HG03159 (cell line): Measurements from ENCODE around the gene CD163L1.

Experiments used
- ATAC-seq: cut with Tn5 transposase; IDR thresholded peaks from one replicate; pipeline ENCODE4 v1.9.1; 2021; ENCODE audit warnings: mild to moderate bottlenecking, moderate library complexity; ENCODE audit not compliant: unreplicated experiment

The CD163L1 gene

DNA sequence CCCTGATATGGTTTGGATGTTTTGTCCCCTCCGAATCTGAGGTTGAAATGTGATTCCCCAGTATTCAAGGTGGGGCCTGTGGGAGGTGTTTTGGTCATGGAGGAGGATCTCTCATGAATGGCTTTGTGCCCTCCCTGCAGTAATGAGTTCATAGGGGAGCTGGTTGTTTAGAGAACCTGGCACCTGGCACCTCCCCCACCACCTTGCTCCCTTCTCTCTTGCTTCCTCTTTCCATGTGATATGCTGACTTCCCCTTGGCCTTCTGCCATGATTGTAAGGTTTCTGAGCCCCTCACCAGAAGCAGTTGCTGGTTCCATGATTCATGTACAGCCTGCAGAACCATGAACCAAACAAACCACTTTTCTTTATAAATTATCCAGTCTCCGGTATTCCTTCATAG lies 32.6 kb downstream of the CD163L1 start:
- ATAC-seq = no peak

DNA sequence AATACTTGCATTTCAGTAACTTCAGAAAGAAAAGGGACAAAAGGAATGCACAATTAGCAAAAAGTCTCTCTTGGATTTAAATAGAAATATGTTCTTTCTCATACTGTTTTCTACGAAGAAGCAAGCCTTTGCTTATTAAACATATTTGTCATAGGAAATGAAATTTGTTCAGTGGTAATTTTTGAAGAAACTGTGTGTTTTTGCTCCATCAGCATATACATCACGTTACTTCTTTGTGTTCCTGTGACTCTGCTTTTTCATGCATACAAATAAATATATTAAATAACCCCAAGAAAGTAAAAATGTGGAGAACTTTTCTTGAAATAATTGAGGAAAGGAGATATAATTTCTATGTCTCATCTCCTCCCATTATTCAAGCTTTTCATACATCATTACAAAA lies 39.7 kb downstream of the CD163L1 start:
- no peak for ATAC-seq

DNA sequence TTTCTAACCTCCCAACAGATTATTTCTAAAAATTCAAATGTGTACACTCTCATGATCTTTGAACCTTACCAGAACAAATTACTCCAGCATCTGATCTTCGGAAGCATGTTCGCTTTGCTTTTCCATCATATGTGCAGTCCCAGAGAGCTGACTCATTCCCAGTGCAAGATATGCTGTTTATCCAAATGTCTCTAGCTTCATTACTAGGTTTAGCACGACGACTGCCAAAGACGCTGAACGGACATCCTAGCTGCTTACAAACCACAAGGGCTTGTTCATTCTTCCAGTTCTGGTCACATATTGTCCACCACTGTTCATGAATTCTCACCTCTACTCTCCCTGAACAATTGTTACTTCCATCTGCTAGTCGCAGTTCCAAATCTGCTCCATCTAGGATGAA lies 40.5 kb downstream of the CD163L1 start:
- no peak for ATAC-seq

DNA sequence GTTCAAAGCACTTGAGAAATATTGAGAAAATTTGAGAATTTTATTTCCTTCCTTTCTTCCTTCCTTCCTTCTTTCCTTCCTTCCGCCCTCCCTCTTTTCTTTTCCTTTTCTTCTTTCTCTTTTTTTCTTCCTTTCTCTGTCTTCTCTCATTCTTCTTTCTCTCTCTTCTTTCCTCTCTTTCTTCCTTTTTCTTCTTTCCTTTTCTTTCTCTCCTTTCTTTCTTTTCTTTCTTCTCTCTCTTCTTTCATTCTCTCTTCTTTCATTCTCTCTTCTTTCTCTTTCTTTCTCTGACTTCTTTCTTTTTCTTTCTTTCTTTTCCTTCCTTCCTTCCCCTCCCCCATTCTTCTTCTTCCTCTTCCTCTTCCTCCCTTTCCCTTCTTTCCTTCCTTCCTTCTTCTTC lies 44.9 kb downstream of the CD163L1 start:
- ATAC-seq = no peak

DNA sequence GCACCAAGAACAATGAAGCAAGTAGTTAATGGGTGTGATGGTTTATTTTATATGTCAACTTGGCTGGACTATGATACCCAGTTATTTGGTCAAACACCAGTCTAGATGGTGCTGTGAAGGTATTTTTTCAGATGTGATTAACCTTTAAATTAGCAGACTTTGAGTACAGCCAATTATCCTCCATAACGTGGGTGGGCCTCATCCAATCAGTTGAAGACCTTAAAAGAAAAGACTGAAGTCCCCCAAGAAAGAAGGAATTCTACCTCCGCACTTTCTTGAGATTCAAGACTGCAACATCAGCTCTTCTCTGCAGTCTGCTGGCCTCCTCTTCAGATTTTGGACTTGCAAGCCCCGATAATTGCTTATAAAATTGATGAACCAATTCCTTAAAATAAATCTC lies 47.5 kb downstream of the CD163L1 start:
- no peak for ATAC-seq

DNA sequence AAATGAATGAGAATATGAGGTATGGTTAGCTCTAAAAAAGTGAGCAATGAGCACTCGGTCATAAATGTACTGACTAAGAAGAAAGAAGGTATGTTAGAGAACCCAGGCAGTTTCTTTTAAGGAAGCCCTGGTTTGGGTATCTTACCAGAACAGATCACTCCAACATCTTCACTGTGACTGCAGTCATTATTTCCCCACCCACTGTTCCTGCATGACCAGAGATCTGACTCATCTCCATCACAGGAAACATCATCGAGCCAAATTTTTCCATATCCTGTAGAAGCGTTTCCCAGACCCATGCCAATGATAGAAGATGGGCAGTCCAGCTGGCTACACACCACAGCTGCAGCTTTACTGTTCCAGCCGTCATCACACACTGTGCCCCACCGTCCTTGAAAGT lies 48.0 kb downstream of the CD163L1 start:
- ATAC-seq = no peak

DNA sequence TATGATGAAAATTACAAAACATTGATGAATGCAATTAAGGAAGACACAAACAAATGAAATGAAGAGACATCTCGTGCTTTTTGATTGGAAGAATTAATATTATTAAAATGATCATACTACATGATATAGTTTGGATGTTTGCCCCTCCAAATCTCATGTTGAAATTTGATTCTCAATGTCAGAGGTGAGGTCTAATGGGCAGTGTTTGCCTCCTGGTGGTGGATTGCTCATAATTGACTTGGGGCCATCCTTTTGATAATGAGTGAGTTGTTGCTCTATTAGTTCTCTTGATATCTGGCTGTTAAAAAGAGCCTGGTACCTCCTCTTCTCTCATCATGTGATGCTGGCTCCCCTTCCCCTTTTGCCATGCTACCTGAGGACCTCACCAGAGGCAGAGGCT lies 56.7 kb downstream of the CD163L1 start:
- no peak for ATAC-seq

DNA sequence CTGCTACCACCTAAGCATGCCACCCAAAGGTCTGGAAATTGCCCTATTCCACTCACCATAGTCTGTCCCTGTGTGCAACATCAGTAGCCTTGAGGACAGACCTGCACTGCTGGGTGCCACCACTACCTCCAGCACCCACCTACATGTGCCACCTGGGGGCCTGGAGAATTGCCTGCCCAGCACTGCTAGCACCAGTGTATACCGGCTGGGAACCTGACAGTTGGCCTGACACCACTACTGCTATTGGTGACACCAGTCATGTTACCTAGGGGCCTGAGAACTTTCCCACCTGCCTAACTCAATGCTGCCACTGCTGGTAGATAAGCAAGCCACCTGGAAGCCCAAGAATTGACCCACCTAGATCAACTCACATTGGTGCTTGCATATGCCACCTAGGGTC lies 60.8 kb downstream of the CD163L1 start:
- no peak for ATAC-seq

DNA sequence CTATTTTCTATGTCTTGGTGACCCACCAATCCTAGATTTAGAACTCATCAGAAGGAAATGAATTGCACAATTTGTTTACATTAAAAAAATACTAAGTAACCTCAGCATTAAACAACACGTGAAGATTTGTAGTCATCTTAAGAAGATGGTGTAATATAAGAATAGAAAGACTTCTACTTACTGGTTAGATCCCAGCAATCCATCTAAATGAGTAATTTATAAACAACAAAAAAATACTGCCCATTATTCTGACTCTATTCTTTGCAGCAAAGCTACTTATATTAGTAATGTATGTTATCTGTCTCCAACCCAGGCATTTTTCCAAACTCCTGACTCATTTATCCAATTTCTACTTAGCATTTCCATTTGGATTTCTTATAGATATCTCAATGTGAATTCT lies 67.8 kb downstream of the CD163L1 start:
- ATAC-seq = no peak

DNA sequence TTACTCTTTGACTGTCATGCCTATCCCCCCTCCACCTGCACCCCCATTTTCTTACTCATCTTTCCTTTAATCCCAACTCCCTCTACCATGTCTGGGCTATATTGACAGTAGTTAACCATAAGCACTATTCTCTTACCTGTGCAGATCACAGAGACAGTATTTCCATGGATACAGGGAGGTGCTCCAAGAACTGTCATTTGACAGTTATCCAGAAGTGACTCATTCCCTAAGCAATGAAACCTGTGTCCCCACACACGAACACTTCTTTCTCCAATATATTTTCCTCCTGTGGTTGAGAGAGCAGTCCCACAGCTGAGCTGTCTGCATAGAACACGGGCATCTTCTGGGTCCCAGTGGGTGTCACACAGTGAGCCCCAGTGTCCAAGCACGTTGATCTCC lies 68.8 kb downstream of the CD163L1 start:
- no peak for ATAC-seq

DNA sequence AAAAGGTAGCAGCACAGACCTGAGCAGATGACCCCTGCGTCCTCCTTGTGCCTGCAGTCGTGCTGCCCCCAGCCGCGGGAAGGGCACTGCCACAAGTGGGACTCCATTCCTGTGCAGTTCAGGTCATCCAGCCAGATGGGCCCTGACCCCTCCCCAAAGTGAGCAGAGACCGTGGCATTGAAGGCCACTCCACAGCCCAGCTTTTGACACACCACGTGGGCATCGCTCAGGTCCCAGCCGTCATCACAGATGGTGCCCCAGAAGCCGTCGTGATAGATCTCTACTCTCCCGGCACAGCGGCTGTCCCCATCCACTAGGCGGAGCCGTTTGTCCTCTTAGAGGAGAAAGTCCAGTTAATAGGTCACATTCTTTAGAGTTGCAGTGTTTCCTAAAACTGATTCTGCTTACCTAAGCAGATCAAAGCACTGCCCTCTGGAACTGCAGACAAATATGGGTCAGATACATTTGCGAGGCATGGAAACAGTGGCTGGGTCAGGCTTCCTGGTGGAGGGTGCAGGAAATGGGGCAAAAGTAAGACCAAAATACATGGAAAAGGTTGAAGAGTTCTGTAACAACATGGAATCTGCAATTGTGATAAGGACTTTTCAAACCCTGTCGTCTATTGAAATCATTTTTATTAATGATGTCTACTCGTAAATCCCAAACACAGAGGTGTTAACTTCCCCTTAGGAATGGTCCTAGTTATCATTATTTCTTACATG lies 69.4 kb downstream of the CD163L1 start:
- ATAC-seq = no peak

DNA sequence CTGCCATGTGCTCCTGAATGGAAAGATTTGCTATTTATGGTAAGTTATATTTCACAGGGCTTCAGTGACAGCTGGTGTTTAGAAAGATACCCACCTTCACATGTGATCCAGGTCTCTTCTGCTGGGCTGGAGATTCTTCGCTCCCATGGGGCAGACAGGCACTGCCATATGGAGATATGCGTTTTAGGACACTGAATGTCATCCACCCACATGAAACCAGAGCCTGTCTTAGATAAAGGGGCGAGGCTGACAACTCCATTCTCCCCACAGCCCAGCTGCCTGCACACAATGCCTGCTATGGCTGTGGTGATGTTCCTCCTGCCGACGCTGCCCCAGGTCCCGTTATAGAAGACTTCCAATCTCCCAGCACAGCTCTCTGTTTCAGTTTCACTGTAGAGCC lies 70.7 kb downstream of the CD163L1 start:
- ATAC-seq = no peak

DNA sequence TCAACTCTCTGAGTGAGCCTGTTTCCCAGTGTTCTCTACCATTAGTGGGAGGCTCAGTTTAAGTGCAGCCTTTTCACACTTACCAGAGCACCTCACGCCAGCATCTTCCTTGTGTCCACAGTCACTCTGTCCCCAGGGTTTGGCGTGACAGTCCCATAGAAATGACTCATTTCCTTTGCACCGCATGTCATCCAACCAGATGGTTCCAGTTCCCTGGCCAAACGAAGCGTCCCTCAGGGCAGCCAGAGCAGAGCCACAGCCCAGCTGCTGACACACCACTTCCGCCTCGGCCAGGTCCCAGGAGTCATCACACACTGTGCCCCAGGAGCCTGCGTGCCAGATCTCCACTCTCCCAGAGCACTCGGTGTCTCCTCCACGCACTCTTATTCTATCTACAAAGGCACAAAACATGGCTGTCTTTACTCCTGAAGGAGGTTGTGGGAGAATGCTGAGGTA lies 74.7 kb downstream of the CD163L1 start:
- ATAC-seq = no peak

DNA sequence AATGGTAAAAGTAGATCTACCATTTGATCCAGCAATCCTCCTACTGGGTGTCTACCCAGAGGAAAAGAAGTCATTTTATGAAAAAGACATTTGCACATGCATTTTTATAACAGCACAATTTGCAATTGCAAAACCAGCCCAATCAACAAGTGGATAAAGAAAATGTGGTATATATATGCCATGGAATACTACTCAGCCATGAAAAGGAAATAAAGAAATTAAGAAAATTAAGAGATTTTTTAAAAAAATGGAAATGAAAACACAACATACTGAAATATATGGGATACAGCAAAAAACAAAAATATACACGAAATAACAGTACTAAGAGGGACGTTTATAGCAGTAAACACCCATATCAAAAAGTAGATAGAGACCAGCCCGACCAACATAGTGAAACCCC lies 81.2 kb downstream of the CD163L1 start:
- no peak for ATAC-seq

DNA sequence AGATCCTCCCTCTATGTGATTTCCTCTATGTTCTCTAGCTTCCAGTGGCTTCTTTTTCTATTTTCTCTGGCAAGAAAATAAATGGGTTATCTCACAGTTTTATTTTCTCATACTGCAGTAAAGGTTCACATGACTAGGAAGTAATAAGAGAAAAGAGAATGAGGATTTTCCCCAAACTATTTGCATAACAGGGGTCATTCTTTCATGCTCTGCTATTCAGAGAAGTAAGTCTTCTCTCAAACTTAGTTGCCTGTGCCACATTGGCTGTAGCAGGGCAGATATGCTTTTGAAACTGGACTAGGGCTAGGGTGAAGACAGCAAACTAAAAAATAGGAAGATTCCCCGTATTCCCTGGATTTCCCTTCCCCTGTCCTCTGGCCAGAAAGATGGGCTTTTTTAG lies 82.7 kb downstream of the CD163L1 start:
- ATAC-seq = no peak

DNA sequence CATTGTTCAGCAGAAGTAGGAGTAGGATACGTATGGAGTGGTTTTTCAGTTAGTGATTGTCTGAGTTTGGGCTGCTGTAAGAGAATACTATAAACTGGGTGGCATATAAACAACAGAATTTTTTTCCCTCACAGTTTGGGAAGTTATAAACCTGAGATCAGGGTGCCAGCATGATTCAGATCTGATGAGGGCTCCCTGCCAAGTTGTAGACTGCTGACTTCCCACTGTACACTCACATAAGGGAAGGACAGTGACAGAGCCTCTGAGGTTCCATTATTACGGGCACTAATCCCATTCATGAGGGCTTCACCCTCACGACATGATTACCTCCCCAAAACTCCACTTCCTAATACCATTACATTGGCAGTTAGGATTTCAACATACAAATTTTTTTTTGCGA lies 89.4 kb downstream of the CD163L1 start:
- no peak for ATAC-seq

DNA sequence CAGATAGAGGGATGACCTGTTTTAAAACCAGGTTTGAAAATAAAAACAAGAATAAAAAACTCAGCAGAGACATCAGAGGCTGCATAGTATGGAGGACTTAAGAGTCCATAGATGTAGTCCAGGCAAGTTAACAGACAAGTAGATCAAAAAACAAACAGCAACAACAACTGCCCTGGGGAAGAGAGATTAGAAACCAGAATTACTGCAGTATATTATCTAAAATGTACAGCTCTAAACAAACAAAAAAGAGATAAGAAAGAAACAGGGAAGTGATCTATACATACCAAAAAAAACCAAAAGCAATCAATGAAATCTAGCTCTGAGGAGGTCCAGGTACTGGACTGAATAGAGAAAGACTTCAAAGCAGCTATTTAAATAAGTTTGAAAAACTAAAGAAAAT lies 91.3 kb downstream of the CD163L1 start:
- no peak for ATAC-seq

DNA sequence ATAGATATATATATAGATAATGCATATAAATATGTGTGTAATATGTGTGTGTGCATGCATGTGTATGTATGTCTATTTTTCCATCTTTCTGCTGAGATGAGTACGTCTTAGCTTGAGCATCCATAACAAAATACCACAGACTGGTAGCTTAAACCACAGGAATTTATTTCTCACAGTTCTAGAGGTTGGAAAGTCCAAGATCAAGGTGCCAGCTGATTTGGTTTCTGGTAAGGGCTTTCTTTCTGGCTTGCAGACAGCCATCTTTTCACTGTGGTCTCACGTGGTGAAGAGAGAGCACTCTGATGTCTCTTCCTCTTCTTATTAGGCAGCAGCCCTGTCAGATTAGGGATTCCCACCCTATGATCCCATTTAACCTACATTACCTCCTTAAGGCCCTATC lies 92.8 kb downstream of the CD163L1 start:
- ATAC-seq = no peak

DNA sequence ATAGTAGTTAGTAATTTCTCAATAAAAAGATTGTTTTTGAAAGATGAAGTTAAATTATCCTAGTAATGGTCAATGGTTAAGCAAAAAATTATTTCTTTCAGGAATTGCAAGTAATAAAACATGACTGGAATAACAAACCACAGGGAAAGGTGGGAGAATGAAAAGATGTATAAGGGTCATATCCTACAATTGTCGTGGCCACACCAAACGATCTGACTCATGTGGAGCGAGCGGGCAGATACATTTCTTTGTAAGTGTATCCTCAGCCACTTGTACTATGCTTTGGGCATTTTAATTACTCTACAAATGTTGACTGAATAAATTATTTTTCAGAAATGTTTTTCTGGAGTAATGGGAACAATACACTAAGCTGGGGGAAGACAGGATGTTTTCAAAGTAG lies 94.5 kb downstream of the CD163L1 start:
- no peak for ATAC-seq

DNA sequence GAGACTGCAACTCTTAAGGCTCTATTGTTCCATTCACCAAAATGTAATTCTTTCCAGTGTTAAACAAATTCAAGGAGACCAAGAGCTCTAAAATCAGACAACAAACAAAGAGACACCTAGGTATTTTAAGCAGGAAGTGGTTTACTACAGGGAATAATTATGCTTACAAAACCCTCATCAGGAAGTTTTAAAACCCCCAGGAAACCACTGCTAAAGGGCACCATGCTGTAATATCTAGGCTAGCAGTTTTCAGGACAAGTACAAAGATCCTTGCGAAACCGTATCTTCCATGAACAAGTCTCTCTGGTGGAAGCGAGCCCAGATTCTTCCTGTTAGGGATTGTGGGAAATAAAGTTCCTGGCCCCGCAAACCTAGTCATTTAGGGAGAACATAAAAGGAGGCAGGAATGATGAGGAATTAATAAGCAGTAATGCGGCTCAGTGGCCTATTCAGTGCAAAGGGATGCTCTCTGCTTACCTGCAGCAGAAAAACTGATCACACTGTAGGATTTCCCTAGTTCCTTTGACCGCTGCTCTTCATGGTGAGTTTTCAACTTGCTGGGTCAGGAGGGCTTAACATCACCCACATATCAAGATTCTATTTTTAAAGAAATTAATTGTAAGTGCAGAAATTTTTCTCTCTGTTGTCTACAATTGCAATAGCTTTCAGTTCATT lies 97.3 kb downstream of the CD163L1 start:
- no peak for ATAC-seq

DNA sequence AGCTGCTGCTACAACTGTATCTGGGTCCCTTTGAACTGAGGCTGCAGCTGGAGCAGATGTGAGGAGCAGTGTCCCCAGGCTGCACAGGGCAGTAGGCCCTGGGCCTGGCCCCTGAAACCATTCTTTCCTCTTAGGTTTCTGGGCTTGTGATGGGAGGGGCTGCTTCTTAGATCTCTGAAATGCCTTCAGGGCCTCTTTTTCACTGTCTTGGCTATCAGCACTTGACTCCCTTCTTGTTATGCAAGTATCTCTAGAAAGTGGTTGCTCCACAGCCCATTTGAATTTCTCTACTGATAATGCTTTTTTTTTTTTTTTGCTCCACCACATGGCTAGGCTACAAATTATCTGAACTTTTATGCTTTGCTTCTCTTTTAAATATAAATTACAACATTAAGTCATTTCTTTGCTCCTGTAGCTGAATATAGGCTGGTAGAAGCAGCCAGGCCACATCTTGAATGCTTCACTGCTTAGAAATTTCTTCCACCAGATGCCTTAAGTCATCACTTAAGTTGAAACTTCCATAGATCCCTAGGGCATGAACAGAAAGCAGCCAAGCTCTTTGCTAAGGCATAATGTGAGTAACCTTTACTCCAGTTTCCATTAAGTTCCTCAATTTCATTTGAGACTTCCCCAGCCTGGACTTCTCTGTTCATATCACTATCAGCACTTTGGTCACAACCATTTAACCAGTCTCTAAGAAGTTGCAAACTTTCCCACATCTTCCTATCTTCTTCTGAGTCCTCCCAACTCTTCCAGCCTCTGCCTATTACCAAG lies 98.9 kb downstream of the CD163L1 start:
- no peak for ATAC-seq

DNA sequence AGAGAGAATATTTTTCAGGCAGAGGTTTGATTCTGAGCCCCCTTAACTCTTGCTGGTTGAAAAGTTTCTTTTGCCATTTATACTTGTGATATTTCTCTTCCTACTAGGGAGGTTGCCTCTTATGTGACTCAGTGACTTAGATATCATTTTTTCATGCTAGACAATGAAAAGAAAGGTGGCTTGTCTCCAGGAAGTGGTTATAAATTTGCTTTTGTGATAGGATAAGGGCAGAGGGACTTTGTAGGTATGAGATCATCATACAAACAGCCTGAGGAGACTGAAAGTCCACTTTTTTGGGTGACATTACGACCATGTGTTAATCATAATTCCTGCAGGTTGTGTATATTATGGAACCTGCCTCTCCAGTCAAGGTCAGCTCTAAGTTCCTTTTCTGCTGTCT lies 104.3 kb downstream of the CD163L1 start:
- no peak for ATAC-seq
